HL-60/S4 treated with retinoic acid at 250 ng/mL for 4 days and 3 days (cell line): ENCODE results near the gene SLC18A3.

Experiments used
- in situ Hi-C: fragments of 300-500 bp; cut with MboI; formaldehyde crosslinking; loops from 2 replicates; pipeline ENCODE4 v1.7.0; 2022; ENCODE audit warnings: low sequenced_read_pairs

SLC18A3 gene

DNA sequence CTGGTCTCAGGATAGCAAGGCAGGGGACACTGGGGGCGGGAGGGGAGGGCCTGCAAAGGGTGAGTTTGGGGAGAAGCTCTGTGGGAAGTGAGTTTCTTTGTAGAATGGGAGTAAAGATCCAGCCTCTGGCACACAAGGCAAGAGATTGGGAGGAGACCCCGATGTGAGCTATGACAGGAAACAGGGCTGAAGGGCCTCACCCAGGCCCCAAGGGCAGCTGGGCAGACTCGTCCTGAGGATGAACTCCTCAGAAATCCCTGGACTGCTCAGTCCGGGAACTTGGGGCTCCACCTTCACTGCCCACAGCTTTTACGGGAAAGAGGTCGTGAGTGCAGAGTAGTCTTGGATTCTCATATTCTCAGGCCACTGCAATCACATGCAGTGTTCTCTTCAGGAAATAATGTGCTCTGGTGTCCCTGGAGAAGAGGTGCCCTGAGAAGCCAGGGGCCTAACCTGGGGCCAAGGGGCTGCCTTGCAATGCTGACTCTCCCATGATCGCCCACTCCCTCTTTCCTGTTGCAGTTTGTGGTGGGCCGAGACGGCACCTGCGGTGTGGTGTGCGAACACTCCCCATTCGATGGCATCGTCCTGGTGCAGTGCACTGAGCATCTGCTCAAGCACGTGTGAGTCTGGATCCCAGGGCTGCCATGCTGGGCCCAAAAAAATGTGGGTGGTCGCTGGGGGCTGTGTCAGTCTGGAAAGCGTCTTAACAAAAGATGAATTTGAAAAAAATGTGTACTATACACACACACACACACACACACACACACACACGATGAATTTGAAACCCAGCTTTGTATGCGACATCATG is 38.1 kb downstream of the SLC18A3 start:
- in situ Hi-C loops: no loop called here

DNA sequence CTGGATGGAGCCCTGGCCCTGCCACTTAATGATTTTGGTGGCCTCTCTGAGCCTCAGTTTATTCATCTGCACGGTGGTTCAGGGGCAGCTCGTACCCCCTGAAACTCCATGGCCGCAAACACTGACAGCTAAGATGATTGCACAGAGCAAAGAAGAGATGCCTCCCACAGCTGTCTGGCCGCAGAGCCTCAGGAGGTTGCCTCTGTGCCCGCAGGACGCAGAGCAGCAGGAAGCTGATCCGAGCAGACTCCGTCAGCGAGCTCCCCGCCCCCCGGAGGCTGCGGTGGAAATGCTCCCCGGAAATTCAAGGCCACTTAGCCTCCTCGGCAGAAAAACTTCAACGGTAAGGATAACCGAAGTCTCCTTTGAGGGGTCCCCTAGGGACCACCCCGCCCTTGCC is 39.2 kb downstream of the SLC18A3 start:
- in situ Hi-C loops: no loop called here

GRCh38 chr10:49649936-49650723 is 40.0 kb downstream of the SLC18A3 start:
- in situ Hi-C loops: no loop called here

DNA sequence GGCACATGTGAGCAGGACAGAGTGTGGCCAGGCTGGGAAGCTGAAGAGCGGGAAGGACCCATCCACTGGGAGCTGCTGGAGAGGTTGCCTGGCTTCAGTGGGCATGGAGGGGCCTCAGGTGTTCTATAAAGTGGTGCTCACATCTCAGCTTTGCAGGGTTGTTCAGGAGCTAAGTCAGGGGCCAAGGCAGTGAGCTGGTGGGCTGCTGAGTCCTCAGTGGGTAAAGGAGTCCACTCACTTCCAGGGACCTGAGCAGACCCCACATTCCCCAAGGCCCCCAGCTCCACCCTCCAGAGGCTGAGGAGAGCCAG is 40.6 kb downstream of the SLC18A3 start:
- in situ Hi-C loops: no loop called here

DNA sequence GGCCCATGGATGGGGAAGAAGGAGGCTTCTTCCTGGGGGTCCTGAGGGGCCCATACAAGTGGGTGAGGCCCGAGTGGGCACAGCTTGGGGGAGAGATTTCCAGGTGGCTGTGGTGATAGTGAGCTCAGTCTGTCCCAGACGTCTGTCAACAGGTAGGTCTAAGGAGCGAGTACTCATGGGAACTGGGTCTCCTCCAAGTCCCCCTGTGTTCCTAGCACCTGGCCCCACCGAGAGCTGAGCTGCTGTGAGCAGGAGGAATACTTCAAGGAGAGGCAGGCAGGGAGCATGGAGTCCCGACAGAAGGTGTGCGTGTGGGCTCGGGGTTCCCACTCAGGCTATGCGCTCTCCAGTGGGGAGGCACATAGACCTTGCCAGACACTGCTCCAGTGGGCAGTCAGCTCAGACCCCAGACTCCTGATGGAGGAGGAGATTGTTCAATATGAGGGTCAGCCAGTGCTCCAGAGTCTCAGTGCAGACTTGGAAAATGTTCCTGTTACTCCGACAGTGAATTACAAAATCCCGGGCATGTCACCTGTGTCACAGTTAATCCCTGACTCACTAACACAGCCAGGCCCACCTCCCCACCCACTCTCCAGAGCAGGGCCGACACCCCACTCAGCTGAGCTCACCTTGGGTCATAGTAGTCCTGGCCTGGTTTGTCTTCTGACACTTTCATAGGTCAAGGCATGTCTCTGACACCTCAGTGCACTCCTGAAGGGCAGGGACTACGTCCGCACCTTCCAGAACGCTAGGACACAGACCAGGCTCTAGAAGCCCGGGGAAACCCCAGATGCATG is 41.1 kb downstream of the SLC18A3 start:
- in situ Hi-C loops: no loop called here

- in situ Hi-C loops: no loop called here
Measured at GRCh38 chr10:49651917-49652316, 41.8 kb downstream of the SLC18A3 start.

GRCh38 chr10:49652421-49653272 is 42.5 kb downstream of the SLC18A3 start:
- in situ Hi-C loops: no loop called here

DNA sequence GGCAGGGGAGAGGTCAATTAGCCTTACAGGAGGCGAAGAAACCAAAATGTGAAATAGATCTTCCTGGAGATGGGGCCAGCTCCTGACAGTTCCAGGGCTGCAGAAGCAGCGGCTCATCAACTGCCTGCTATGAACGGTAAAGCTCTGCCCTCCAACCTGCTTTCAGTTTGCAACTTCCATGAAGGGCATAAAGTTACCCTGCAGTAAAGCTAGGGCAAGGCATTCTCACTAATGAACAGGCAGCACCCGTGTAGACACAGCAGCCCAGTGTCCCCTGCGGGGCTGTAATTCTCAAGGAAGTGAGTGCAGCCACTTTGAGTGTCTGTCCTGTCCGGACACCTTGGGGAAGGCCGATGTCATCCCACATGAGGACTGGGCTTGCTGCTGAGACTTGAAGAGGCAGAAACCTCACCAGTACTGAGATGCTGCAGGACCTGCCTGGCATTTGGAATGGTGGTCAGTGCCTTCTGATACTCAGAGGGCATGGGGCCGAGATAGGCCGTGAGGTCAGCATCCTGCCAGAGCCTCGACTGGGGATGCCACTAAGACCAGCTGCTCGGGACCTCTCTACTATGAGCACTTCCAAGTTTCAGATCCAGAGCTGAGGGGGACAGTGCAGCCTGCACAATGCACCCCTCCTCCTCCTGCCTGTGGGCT is 43.3 kb downstream of the SLC18A3 start:
- in situ Hi-C loops: no loop called here

GRCh38 chr10:49654036-49654693 is 44.1 kb downstream of the SLC18A3 start:
- in situ Hi-C loops: no loop called here

DNA sequence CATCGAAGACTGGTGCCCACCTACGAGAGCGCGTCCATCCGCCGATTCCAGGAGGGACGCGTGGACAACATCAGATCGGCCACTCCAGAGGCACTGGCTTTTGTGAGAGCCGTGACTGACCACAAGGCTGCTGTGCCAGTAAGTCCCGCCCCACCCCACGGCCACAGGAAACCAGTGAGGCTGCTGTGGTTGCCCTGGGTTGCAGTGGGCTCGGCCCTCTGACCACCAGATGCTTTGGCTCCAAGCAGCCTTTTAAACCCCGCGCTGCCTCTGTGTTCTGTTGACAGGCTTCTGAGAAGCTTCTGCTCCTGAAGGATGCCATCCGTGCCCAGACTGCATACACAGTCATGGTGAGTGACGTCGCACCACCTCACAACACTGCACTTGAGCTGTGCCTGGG is 45.0 kb downstream of the SLC18A3 start:
- in situ Hi-C loops: no loop called here

GRCh38 chr10:49656845-49657493 is 46.9 kb downstream of the SLC18A3 start:
- in situ Hi-C loops: no loop called here

GRCh38 chr10:49657606-49658005 is 47.5 kb downstream of the SLC18A3 start:
- in situ Hi-C loops: no loop called here

DNA sequence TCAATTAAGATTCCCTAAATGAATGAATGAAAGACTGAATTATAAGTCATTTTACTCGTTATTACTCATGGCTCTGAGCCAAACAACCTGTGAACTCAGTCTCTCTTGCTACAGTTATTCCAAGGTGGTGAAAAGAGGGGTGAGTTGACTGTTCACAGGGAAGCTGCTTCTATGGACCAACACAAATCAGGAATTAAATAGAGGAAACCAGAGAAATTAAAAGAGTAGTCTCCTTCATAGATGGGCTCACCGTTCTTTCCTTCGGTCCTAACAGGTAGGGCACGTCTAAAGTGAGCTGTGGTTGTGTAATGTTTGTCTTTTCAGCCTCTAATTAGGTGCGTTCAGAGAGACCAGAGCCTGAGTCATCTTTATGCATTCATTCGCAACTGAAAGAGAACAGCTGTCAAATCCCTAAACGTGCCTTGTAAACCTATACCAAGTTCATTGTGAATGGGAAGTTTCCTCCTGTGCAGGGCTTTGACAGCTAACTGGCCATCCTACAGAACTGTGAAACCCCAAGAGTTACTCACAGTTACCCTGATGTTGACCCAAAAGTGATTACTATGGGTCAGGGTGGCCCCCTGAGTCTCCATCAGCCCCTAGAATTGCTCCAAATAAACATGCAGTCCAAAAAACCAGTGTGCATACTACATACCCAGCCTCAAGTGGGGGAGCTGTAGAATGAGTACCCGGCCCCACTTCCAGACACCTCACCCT is 51.2 kb downstream of the SLC18A3 start:
- in situ Hi-C loops: no loop called here
